ENCODE results near the gene NKD1.
A peak's percentile ranks its signal among the peaks of the same experiment; 100 is the strongest.

The NKD1 gene

DNA sequence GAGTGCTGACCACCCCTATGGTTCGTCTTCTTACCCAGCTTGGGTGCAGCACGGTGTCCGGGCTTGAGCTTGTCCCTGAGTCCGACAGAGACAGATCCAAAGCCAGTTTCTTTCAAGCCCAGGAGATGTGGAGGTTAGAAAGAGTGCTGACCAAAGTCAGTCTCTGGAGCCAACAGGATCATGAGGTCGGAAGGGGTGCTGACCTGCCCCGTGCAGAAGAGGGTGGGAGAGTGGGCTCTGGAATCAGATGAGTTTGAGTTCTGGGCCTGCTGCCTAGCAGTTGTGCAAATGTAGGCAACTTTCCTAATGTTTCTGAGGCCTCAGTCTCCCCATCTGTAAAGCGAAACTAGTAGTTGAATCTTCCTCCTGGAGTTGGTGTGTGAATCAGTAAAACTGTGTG, 24.5 kb downstream of the NKD1 start:
- H4K91ac ChIP-seq (ENCODE audit: low read length): no peak overlapping the region
- H3K4me2 ChIP-seq (ENCODE audit: low read length, poor library complexity, severe bottlenecking): no peak overlapping the region
- H2AFZ ChIP-seq (ENCODE audit: low read depth, low read length): no peak overlapping the region
- H3K14ac ChIP-seq (ENCODE audit: low read length in 2 of 2): no peak overlapping the region
- H3K9ac ChIP-seq (ENCODE audit: low read length): no peak overlapping the region
- no peak overlapping the region for H3K4ac ChIP-seq (ENCODE audit: low read depth in 1 of 2, low read length in 2 of 2)
- no peak overlapping the region for H2BK5ac ChIP-seq (ENCODE audit: low read depth, low read length, poor library complexity, severe bottlenecking)
- H3K4me3 ChIP-seq (ENCODE audit: insufficient read depth in 1 of 2, low read depth in 1 of 2, low read length in 2 of 2): no peak overlapping the region
- H2BK12ac ChIP-seq (ENCODE audit: low read length in 2 of 2): no peak overlapping the region
- peaks cover 23 to 30% of the 10 kb centered on the region in 2 experiments for H3K27me3 ChIP-seq (ENCODE audit: control insufficient read depth in 1 of 2, insufficient read depth in 1 of 2, low read length in 2 of 2)
- no peaks in the 10 kb centered on the region for H3K79me1 ChIP-seq (replicated peaks; ENCODE audit: low read length, poor library complexity, severe bottlenecking)
- H3K27ac ChIP-seq (ENCODE audit: low read length, poor library complexity, severe bottlenecking): no peak overlapping the region
- no peaks in the 10 kb centered on the region for H3K9me3 ChIP-seq (ENCODE audit: control insufficient read depth, low read length)
- no peak for DNase-seq
- H3K4me1 ChIP-seq (ENCODE audit: control insufficient read depth, insufficient read depth, low read depth, low read length): no peaks in the 10 kb centered on the region
- H2BK120ac ChIP-seq (ENCODE audit: low read depth, low read length): no peak overlapping the region
- 79% methylated on average over 7 of the region's 7 CpGs for WGBS
- no peak overlapping the region for H3K18ac ChIP-seq (ENCODE audit: low read depth in 1 of 2, low read length in 2 of 2)
- no peak overlapping the region for H2AK5ac ChIP-seq (ENCODE audit: low read length, severe bottlenecking)
- no peak overlapping the region for H2BK15ac ChIP-seq (ENCODE audit: low read depth, poor library complexity, severe bottlenecking)
- no peak overlapping the region for H3K23ac ChIP-seq (ENCODE audit: low read length in 2 of 2)
- H4K8ac ChIP-seq (ENCODE audit: low read length): no peak overlapping the region
- no peaks in the 10 kb centered on the region for H3K36me3 ChIP-seq (ENCODE audit: control insufficient read depth in 1 of 2, insufficient read depth in 2 of 2, low read depth in 1 of 2, low read length in 2 of 2)

DNA sequence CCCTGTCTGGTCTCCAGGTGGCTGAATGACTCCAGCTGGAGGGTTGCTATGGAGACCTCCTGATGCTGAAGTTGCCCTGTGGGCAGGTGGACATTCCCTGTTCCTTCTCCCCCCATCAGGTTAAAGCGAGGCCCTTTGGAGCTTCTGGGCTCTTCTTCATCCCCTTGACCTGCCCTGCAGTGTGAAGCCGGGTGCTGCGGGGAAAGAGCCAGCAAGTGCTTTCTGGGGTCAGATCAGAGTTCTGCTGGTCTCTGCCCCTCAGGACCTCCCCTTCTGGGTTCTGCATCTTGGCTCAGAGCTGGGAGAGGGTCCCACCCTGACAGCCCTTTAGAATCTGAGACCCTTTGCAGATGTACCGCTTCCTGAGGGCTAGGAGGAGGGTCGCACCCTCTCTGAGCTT, 25.1 kb downstream of the NKD1 start:
- Histone ChIP-seq H3K27ac (ENCODE audit: low read length, poor library complexity, severe bottlenecking) (no peak overlapping the region), H3K4me3 (ENCODE audit: insufficient read depth in 1 of 2, low read depth in 1 of 2, low read length in 2 of 2) (no peak overlapping the region), H3K4me2 (ENCODE audit: low read length, poor library complexity, severe bottlenecking) (no peak overlapping the region), H3K36me3 (ENCODE audit: control insufficient read depth in 1 of 2, insufficient read depth in 2 of 2, low read depth in 1 of 2, low read length in 2 of 2) (no peaks in the 10 kb centered on the region), H3K9me3 (ENCODE audit: control insufficient read depth, low read length) (no peaks in the 10 kb centered on the region), H2AFZ (ENCODE audit: low read depth, low read length) (no peak overlapping the region), H3K14ac (ENCODE audit: low read length in 2 of 2) (no peak overlapping the region), H3K4me1 (ENCODE audit: control insufficient read depth, insufficient read depth, low read depth, low read length) (no peaks in the 10 kb centered on the region), H4K8ac (ENCODE audit: low read length) (no peak overlapping the region), H3K18ac (ENCODE audit: low read depth in 1 of 2, low read length in 2 of 2) (no peak overlapping the region), H2AK5ac (ENCODE audit: low read length, severe bottlenecking) (no peak overlapping the region), H2BK12ac (ENCODE audit: low read length in 2 of 2) (no peak overlapping the region), H2BK15ac (ENCODE audit: low read depth, poor library complexity, severe bottlenecking) (no peak overlapping the region), H3K79me1 (replicated peaks; ENCODE audit: low read length, poor library complexity, severe bottlenecking) (no peaks in the 10 kb centered on the region), H2BK120ac (ENCODE audit: low read depth, low read length) (no peak overlapping the region), H3K27me3 (ENCODE audit: control insufficient read depth in 1 of 2, insufficient read depth in 1 of 2, low read length in 2 of 2) (peaks cover 19 to 28% of the 10 kb centered on the region in 2 experiments), H2BK5ac (ENCODE audit: low read depth, low read length, poor library complexity, severe bottlenecking) (no peak overlapping the region), H3K23ac (ENCODE audit: low read length in 2 of 2) (no peak overlapping the region), H4K91ac (ENCODE audit: low read length) (no peak overlapping the region), H3K9ac (ENCODE audit: low read length) (no peak overlapping the region), H3K4ac (ENCODE audit: low read depth in 1 of 2, low read length in 2 of 2) (no peak overlapping the region)
- DNase-seq: no peak
- WGBS: 89% methylated on average over 5 of the region's 5 CpGs

DNA sequence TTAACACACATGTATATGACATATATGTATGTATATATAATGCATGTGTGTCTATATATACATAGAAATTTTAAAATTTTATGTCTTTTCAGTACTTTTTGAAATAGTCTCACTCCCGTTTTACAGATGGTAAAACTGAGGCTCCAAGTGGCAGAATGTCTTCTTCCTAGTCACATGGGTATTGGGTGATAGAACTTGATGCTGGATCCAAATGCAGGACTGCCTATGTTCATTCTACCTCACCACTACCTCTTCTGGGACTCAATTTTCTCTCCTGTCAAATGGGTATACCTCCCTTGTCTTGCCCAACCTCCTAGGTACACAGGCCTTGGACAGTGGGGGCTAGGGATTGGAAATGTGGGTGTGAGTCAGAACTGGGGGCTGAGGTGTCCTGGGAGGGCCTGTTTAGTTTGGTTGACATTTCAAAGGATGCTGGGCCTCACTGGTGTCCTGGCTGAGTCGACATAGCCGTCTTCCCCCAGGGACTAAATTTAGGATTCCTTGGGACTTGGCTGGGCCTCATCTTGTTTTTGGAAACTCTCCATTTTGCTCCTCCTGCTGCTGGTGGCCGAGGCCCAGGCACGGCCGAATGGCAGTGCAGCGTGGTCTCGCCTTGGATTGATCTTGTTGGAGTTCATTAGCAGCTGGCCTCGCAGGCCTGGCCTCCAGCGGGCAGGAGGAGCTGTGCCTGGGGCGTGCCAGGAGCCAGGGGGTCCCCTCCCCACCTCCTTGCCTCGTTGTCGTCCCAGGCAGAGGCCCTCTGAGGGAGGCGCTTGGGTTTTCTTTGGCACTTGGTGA, 25.9 kb downstream of the NKD1 start:
- H3K36me3 ChIP-seq (ENCODE audit: control insufficient read depth in 1 of 2, insufficient read depth in 2 of 2, low read depth in 1 of 2, low read length in 2 of 2): no peaks in the 10 kb centered on the region
- H3K9ac ChIP-seq (ENCODE audit: low read length): no peak overlapping the region
- H3K4me2 ChIP-seq (ENCODE audit: low read length, poor library complexity, severe bottlenecking): no peak overlapping the region
- H2AFZ ChIP-seq (ENCODE audit: low read depth, low read length): no peak overlapping the region
- H2BK15ac ChIP-seq (ENCODE audit: low read depth, poor library complexity, severe bottlenecking): no peak overlapping the region
- H3K9me3 ChIP-seq (ENCODE audit: control insufficient read depth, low read length): no peaks in the 10 kb centered on the region
- DNase-seq: no peak
- H3K4me1 ChIP-seq (ENCODE audit: control insufficient read depth, insufficient read depth, low read depth, low read length): no peaks in the 10 kb centered on the region
- H3K18ac ChIP-seq (ENCODE audit: low read depth in 1 of 2, low read length in 2 of 2): no peak overlapping the region
- H3K27me3 ChIP-seq (ENCODE audit: control insufficient read depth in 1 of 2, insufficient read depth in 1 of 2, low read length in 2 of 2): peaks cover 16 to 21% of the 10 kb centered on the region in 2 experiments
- H4K91ac ChIP-seq (ENCODE audit: low read length): no peak overlapping the region
- H3K4ac ChIP-seq (ENCODE audit: low read depth in 1 of 2, low read length in 2 of 2): no peak overlapping the region
- H2BK12ac ChIP-seq (ENCODE audit: low read length in 2 of 2): no peak overlapping the region
- no peak overlapping the region for H2BK120ac ChIP-seq (ENCODE audit: low read depth, low read length)
- no peak overlapping the region for H3K14ac ChIP-seq (ENCODE audit: low read length in 2 of 2)
- no peak overlapping the region for H3K27ac ChIP-seq (ENCODE audit: low read length, poor library complexity, severe bottlenecking)
- no peaks in the 10 kb centered on the region for H3K79me1 ChIP-seq (replicated peaks; ENCODE audit: low read length, poor library complexity, severe bottlenecking)
- no peak overlapping the region for H2BK5ac ChIP-seq (ENCODE audit: low read depth, low read length, poor library complexity, severe bottlenecking)
- no peak overlapping the region for H4K8ac ChIP-seq (ENCODE audit: low read length)
- peak overlapping the region in 1 of 2 experiments; percentile 1 for H3K23ac ChIP-seq (ENCODE audit: low read length in 2 of 2)
- no peak overlapping the region for H2AK5ac ChIP-seq (ENCODE audit: low read length, severe bottlenecking)
- H3K4me3 ChIP-seq (ENCODE audit: insufficient read depth in 1 of 2, low read depth in 1 of 2, low read length in 2 of 2): no peak overlapping the region
- WGBS: 76% methylated on average over 13 of the region's 14 CpGs

DNA sequence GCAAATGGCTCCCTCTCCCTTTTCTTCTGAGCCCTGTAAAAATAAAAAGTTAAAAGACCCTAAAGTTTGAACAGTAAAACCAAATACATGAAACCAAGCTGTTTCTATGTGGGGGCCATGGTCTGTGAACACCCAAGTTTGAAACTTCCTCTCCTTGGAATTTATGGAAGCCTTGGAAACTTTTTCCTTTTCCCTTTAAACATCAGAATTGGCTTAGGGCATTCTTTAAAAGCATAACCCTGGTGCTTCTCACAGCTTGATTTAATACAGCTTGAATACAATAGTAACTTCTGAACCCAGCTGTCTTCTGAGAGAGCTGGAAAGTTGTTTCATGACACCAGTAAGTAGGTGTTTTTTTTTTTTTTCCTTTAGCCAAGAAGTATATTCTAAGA, 26.5 kb downstream of the NKD1 start:
- no peak overlapping the region for H3K14ac ChIP-seq (ENCODE audit: low read length in 2 of 2)
- H2AK5ac ChIP-seq (ENCODE audit: low read length, severe bottlenecking): no peak overlapping the region
- no peaks in the 10 kb centered on the region for H3K9me3 ChIP-seq (ENCODE audit: control insufficient read depth, low read length)
- H3K9ac ChIP-seq (ENCODE audit: low read length): no peak overlapping the region
- H3K18ac ChIP-seq (ENCODE audit: low read depth in 1 of 2, low read length in 2 of 2): no peak overlapping the region
- no peak overlapping the region for H3K27ac ChIP-seq (ENCODE audit: low read length, poor library complexity, severe bottlenecking)
- H3K4ac ChIP-seq (ENCODE audit: low read depth in 1 of 2, low read length in 2 of 2): no peak overlapping the region
- H3K4me1 ChIP-seq (ENCODE audit: control insufficient read depth, insufficient read depth, low read depth, low read length): no peaks in the 10 kb centered on the region
- H4K91ac ChIP-seq (ENCODE audit: low read length): no peak overlapping the region
- no peak overlapping the region for H2AFZ ChIP-seq (ENCODE audit: low read depth, low read length)
- no peak overlapping the region for H3K4me3 ChIP-seq (ENCODE audit: insufficient read depth in 1 of 2, low read depth in 1 of 2, low read length in 2 of 2)
- peaks cover 10 to 15% of the 10 kb centered on the region in 2 experiments for H3K27me3 ChIP-seq (ENCODE audit: control insufficient read depth in 1 of 2, insufficient read depth in 1 of 2, low read length in 2 of 2)
- no peak overlapping the region for H2BK12ac ChIP-seq (ENCODE audit: low read length in 2 of 2)
- no peaks in the 10 kb centered on the region for H3K79me1 ChIP-seq (replicated peaks; ENCODE audit: low read length, poor library complexity, severe bottlenecking)
- H2BK5ac ChIP-seq (ENCODE audit: low read depth, low read length, poor library complexity, severe bottlenecking): no peak overlapping the region
- H3K4me2 ChIP-seq (ENCODE audit: low read length, poor library complexity, severe bottlenecking): no peak overlapping the region
- H2BK120ac ChIP-seq (ENCODE audit: low read depth, low read length): no peak overlapping the region
- H3K36me3 ChIP-seq (ENCODE audit: control insufficient read depth in 1 of 2, insufficient read depth in 2 of 2, low read depth in 1 of 2, low read length in 2 of 2): no peaks in the 10 kb centered on the region
- DNase-seq: no peak
- no peak overlapping the region for H2BK15ac ChIP-seq (ENCODE audit: low read depth, poor library complexity, severe bottlenecking)
- H4K8ac ChIP-seq (ENCODE audit: low read length): no peak overlapping the region
- H3K23ac ChIP-seq (ENCODE audit: low read length in 2 of 2): no peak overlapping the region

Measured in mesenchymal stem cell (in vitro differentiated cells and primary cell).